Stimulated activated CD8-positive, alpha-beta memory T cell treated with anti-CD3 and anti-CD28 coated beads, Interleukin-12 subunit alpha, Interleukin-12 subunit beta, amount 100 ng/mL, for 24 hours (primary cell): ENCODE results near the gene PCSK2.

ENCODE experiments used
- DNase-seq: peaks from one replicate; pipeline ENCODE4 v3.0.0-alpha.2; 2020; ENCODE audit errors: extremely low read depth

The PCSK2 gene

GRCh38 chr20:17339000-17339399 lies 112.2 kb downstream of the PCSK2 start:
- no peak for DNase-seq

DNA sequence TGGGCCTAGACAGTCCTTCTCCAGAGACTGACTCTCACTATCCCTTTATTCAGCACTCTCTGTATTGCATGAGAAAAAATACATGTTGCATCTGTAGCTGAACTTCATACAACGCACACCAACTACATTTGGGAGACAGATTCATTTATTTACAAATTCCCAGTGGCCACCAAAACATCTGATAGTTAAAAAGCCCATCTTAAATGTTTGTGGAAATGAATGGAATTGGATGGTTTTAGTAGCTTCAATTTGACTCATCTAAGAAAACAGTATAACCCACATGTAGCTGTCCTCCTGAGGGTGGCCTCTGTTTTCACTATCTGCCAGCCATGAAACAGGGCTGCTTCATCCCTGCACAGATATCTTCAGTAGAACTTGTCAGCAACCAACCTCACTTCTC lies 116.3 kb downstream of the PCSK2 start:
- no peak for DNase-seq

DNA sequence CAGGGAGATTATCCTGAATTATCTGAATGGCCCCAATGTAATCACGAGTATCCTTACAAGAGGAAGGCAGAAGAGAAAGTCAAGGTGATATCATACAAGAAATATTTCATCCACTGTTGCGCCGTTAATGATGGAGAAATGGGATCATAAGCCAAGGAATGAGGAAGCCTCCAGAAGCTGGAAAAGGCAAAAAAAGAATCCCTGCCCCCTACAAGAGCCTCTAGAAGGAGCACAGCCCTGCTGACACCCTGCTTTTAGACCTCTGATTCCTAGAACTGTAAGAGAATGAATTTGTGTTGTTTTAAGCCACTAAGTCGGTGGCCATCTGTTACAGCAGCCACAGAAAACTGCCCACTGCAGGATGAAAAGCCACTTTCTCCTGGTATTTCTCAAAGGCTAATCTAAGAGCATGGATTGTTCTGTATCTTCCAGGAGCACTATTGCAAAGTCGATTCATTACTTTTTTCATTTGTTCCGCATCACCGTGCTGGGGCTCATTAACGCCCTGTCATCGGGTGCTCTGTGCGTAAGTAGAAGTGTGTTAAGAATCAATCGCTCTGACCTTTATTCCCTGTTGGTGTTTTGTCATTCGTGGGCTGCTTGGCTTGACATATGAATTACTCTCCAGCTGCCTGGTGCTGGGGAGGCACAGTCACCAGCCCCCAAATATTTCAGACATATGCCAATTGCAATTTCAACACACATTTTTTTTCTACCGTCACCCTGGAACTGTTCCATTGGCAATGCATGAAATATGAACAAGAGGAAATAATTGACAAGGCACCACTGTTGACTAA lies 117.0 kb downstream of the PCSK2 start:
- DNase-seq, result no peak

- DNase-seq, result no peak
Observed at GRCh38 chr20:17344790-17345189, 118.0 kb downstream of the PCSK2 start.

DNA sequence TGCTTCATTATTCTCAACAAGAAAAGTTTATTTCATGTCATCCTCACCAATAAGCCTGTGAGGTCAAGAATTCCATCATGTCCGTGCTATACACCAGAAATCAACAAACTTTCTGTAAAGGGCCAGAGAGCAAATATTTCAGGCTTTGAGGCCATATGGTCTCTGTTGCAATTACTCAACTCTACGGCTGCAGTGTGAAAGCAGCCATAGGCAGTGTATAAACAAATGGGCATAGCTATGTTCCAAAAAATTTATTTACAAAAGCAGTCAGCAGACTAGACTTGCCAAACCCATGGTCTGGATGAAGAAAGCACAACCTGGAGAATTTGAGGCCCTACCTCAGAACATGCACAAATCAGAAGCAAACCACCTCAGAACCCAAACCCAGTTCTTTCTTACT lies 118.5 kb downstream of the PCSK2 start:
- no peak for DNase-seq

DNA sequence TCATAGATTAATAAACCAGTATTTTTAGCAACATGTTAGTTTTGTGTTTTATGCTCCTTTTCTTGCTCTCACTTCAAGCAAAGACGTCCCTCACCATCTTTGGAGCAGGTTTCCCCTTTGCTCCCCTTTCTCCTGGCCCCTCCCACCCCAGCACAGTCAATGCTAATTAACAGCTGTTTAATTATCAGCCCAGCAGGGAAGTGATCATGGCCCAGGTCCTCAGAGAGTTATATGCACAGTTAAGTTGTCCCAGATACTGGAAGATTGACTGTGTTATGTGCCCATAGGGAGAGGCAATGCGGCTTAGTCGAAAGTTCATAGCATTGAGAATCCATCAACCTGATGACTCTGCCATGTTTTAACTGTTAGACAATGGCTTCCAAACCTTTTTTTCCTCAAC lies 123.5 kb downstream of the PCSK2 start:
- DNase-seq, result no peak

DNA sequence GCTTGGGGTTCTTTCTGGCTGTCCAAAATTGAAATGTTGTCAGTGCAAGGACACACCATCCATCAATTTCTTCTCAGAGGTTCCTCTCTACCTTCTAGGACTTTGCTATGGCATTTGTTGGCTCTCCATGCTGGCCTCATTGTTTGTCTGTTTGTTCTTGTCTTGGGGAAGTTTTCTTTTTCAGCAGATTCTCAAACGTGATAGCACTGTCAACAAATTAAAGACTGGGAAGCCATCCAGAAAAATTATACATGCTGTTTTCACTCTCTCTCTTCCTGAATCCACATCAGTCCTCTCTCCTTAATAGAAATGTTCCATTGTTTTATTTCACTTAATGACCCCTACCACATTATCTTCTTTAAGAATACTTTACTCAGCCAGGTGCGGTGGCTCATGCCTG lies 130.4 kb downstream of the PCSK2 start:
- DNase-seq, result no peak

DNA sequence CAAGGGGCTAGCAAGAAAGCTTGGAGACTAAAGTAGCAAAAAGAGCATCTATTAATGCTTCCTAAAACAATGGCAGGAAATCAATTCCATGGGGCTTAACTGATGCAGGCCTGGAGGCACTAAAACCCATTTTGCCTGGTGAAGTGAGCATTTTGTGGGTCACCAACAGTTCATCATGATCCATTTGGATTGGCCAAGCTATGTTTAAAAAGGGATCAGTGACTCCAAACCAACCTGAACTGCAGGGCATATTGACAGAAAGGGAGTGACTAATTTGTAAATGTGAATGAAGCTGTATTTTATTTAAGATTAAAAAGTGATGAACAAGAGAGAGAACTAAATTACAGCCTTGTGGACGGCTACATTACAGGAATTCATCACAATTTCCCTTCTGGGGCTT lies 132.0 kb downstream of the PCSK2 start:
- DNase-seq, result no peak

- DNase-seq, result no peak
Observed at GRCh38 chr20:17364681-17365080, 137.8 kb downstream of the PCSK2 start.

- no peak for DNase-seq
Observed at GRCh38 chr20:17365831-17366230, 139.0 kb downstream of the PCSK2 start.

DNA sequence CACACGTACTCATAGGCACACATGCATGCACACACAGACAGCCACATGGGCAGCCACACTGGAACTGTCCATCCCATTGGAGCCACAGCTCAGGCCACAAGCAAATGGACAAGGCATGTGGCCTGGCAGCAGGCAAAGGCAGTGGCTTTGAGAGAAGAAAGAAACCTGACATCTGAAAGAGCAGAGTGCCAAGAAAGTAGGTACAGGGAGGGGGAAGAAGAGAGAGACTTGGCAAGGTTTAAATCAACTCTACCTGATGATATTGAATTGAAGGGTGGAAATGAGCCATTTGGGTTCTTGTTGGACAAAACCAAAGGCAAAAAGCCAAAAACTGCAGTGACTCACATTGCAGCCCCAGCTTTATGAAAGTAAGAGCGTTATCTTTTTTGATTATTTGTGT lies 142.7 kb downstream of the PCSK2 start:
- DNase-seq, result no peak

DNA sequence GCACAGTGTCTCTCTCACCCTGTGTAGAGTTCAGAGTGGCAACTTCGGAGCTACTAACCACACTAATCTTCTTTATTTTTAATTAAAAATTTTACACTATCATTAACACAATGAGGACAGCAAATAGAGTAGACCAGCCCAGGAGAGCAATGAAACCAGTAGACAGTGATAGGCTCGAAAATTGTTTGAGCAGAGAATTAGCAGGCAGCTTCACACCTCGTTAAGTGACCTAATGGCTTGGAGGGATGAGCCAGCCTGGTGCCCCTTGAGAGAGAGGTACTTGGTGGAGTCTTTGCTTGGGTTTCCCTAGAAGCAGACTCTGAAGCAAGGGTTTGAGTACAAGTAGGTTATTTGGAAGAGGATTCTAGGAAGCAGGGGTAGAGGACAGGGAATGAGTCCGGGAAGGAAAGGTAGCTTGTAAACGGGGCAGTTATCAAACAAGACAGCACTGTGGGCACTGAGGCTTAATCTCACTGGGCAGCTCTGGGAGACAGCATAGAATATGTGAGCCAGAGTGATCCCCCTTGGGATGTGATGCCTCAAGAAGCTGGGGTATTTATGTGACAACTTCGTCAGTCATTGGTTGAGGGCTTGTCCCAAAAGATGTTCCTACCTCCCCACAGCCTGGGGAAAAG lies 146.1 kb downstream of the PCSK2 start:
- no peak for DNase-seq

DNA sequence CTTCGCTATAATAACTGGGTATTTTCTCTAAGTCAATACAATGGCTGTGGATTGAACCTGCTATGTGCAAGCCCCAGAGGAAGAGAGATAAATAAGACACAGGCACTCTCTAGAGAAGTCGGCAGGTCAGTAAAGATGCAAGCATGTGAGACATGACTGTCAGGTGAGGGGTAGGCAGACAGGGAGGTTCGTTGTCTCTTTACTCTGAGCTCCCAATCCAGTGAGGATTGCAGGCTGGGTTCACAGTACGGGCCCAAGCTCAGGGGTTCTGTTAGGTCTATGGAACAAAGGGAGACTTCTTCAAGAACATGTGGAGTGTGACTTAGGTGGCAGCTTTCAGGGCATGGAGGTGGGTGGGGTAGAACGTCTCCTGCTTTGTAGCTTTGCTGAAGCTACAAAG lies 147.2 kb downstream of the PCSK2 start:
- no peak for DNase-seq

DNA sequence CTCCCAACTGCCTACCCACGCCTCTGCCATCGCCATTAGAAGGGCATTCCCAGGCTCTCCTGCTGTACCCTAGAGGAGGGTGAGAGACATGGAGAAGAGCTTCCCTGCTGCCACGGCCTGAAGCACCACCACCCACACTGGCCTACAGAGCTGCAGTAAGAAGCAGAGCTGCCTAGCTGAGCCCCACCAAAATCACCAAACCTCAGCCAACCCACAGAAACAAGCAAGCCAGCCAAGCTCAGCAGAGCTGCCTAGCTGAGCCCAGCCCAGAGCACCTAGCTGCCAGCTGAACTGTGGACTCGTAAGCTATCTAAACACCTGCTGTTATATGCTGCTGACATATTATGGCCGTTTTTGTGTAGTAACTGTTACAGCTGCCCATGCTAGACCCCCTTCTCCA lies 149.2 kb downstream of the PCSK2 start:
- no peak for DNase-seq

DNA sequence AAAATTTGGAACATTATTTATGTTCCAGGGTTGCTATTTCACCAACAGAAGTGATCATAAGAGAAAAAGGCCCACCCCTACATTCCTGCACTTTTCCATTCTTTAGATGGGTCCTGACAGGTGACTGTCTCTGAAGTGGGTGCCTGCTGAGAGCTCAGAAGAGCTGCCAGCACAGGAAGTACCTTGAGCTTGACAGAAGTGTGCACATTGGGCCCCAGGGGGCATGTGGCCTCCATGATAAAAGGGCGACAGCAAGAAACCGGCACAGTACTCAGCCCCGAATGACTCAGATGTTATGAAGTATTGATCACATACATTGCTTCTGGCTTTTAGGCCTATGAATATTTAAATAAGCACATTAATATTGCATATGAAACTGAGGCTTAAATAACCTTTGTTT lies 150.4 kb downstream of the PCSK2 start:
- DNase-seq, result no peak

DNA sequence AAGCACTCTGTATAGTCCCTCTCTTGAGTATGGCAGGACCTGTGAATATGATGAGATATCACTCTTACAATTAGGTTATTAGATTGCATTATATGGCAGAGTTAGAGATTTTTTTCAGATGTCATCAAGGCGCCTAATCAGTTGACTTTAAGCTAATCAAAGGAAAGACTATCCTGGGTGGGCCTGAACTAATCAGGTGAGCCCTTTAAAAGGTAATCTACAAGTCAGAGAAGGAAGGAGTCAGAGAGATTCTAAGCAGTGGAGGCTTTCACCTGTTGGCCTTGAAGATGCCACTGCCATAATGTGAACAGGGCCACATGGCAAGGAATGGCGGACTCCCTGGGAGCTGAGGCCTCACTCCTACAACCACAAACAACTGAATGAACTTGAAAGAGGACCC lies 152.8 kb downstream of the PCSK2 start:
- DNase-seq, result no peak

DNA sequence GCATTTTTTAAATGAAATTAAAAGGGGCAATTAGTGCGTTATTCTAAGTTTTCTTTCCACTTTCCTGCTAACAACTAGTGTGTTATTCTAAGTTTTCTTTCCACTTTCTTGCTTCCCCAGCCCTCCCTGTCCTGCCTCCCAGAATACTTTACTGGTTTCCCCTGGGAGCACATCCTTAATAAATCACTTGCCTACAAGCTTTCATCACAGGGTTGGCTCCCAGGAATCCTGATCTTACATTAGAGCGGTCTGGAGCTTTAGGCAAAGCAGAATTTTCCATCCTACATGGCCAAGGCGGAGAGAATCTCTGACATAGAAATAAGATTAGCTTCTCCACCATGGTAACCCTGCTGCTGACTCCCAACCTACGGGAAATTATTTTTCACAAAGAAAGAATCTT lies 154.0 kb downstream of the PCSK2 start:
- DNase-seq, result no peak

GRCh38 chr20:17381724-17382123 lies 154.9 kb downstream of the PCSK2 start:
- DNase-seq, result no peak

- no peak for DNase-seq
Observed at GRCh38 chr20:17385798-17386197, 159.0 kb downstream of the PCSK2 start.

GRCh38 chr20:17390655-17391054 lies 163.8 kb downstream of the PCSK2 start:
- DNase-seq, result no peak

- DNase-seq, result no peak
Observed at GRCh38 chr20:17391127-17391771, 164.4 kb downstream of the PCSK2 start.

GRCh38 chr20:17394411-17394810 lies 167.6 kb downstream of the PCSK2 start:
- DNase-seq, result no peak

GRCh38 chr20:17395729-17396128 lies 168.9 kb downstream of the PCSK2 start:
- no peak for DNase-seq
